GF-D8 (cell line): ENCODE results near the gene GP1BB.
"Not testable (repeated sequence)": the region's sequence is repeated elsewhere in the genome, so short reads cannot be mapped to it uniquely, and the experiment has no call there.

ENCODE experiments used
- DNase-seq: peaks from one replicate; lab custom pipeline; 2025; lab: John Stamatoyannopoulos, UW

Gene GP1BB

DNA sequence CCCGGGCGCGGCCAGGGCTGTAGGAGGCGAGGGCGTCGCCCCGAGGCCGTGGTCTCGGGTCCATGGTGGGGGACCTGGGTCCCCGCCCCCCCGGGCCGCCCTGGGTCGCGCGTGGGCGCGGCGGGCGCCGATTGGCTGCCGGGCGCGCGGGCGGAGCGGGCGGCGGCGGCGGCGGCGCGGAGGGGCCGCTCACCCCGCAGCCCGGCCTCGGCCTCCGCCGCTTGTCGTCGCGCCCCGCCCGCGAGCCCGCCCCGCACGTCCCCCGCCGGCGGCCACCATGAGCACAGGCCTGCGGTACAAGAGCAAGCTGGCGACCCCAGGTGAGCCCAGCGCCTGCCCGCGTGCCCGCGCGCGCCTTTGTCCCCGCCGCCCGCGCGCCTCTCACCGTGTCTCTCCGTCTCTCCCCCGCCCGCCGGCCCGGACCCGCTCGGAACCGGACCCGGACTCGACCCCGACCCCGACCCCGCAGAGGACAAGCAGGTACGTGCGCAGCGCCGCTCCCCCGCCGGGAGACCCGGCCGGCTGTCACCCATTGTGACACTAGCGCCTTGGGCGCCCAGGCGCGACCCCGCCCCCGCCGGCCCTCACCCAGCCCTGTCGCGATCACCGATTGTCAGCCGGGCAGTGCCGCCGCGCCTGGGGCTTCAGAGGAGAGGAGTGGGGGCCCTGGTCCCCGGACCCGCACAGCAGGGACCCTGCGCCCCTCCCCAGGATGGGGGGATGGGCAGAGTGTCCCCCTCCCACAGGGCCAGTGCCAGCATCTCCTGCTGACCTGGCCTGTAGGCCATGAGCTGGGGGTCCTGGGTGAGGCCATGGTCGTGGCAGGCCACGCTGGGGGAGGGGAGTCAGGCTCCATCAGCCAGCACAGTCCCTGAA is 8.8 kb upstream of the GP1BB start, which contains the start of gene SEPTIN5:
SEPTIN5 (plus strand) TSS at position 192 of the 876 bp plus-strand sequence; CDS start at position 278, 86 bp downstream.
- DNase-seq, result no peak

DNA sequence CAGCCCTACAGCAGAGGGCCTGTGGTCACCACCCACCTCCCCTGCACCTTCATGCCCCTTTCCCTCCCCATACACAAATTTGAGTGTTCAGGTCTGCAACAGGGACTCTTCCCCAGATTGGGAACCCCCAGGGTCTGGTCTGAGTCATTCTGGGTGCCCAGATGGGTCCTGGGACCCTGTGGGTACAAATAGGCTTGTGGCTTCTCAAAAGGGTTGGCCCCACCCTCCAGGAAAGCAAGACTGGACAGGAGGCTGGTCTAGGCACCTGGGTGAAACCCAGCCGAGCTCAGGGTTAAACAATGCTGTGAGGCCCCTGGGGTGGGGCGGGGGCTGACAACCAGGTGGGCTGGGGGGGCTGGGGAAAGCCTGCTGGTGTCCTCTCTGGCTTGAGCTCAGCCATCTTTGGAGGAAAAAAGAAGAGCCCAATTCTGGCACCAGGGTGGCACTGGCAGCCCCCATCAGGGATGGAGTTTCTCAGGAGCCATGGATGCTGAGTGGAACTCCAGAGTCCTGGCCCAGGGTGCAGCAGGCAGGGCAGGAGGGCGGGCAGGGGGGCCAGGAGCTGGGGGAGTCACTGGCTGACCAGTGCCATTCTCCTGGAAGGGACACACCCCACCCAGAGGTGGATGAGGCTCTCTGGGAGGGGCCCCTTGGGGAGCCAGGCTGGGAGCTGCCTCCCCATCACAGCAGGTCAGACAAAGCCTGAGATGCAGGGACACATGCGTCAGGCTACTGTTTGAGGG is 8.0 kb upstream of the GP1BB start:
- DNase-seq, result no peak

DNA sequence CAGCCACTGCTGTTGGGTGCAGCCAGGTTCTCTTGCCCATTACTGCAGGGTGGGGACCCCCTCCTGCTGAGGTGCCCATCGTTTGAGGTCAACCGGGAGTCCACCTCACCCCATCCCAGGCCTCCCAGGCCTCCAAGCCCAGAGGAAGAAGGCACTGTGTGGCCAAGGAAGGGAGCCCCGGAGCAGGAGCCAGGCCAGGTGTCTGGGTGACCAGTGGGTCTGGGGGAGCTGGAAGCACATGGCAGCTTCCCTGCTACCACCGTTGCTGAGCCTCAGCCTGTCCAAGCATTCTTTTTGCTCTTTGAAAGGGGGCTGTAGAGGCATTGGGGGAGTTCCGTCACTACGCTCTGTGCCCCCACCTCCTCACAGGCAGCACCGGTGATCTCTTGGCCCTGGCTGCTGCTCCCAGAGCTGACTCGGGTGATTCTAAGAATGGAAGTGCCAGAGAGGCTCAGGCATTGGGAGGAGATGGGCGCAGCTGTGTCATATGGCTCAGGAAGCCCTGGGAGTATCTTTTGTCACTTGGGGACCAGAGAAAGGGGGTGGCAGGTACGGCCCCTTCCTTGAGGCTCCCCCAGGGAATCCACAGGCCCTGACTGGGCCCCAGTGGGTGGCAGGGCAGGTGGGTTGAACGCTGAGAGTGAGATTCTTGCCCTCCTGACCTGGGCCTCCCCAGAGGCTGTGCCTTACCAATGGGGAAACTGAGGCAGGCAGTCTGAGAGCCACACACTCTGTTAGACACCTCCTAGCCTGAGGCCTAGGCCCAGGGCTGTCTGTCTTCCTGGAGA is 7.1 kb upstream of the GP1BB start:
- no peak for DNase-seq

DNA sequence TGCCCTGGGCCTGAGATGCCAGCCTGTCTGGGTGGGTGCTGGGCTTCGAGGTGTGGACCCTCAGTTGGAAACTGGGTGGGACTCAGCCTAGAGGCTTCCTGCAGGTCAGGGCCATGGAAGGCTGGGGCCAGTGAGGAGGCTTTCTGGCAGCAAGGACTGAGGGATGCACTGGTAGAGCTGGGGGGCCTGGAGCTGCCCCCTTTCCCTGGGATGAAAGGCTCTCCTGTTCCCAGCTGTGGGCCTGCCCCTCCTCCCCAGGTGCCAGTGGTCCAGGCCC is 6.6 kb upstream of the GP1BB start:
- no peak for DNase-seq

DNA sequence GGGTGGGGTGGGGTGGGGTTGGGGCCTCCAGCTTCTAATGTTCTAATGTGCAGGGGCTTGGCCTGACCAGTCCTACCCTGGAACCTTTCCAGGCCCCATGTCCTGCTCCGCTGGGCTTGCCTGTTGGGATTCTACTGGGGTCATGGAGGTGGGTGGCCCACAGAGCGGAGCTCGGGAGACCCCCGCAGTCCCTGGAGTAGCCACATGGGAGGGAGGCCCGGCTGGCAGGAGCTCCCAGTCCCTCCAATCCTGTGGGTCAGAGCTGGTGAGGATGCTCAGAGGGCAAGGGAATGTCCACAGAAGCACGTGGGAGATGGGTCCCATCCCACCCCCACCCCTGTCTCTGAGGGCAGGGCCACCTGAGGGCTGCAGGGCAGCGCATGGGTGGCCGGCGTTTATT is 6.2 kb upstream of the GP1BB start:
- no peak for DNase-seq

DNA sequence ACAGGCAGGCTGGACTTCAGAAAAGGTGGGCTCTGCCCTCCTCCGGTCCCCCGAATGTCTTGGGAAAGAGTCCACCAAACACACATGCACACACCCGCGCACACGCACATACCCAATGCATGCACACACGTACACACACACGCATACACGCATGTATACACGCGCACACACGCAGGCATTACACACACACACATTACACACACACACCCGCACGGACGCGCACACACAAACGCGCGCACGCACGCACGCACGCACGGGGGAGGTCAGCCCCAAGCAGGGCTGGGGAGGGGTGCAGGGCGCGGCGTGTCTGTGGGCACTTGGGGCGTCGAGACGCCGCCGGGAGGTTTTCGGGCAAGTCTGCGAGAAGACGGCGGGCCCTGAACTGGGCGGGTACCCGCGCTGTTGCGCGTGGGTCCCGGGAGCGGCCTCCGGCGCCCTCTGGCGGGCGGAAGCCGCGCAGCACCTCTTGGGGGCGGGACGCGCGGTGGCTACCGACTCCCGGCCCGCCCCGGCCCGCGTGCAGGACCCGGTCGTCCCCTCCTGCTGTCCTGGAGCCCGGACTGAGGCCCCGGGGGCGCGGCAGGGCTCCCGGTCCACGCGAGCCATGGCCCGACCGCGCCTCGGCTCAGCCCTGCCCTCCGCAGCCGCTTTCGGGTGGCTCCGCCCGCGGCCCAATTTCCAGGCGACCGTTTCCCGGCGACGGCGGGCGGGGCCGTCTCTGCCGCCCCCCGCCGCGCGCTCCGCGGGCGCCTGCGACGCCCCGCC is 5.5 kb upstream of the GP1BB start:
- peak; percentile 24 for DNase-seq

DNA sequence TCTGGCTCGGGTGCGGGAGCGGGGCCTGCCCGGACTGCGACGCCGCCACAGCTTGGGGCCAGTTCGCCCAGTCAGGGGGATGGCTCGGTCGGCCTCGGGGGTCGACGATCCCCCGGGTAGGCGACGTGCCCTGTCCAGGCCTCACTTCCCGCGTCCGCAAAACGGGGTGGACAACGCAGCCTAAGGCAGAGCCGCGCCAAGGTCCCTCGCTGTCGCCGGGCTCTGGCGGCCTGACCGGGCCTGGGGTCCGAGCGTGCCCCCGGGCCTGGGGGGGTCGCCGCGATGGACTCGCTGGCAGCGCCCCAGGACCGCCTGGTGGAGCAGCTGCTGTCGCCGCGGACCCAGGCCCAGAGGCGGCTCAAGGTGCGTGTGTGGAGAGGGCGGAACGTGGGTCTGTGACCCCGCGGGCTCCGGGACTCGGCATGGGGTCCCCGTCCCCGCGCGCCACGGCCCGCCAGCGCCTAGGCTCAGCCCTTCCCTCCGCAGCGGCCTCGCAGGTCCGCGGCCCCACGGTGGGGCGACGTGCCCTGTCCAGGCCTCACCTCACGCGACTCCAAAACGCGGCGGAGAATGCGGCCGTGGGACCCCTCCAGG is 4.8 kb upstream of the GP1BB start:
- DNase-seq, result no peak

DNA sequence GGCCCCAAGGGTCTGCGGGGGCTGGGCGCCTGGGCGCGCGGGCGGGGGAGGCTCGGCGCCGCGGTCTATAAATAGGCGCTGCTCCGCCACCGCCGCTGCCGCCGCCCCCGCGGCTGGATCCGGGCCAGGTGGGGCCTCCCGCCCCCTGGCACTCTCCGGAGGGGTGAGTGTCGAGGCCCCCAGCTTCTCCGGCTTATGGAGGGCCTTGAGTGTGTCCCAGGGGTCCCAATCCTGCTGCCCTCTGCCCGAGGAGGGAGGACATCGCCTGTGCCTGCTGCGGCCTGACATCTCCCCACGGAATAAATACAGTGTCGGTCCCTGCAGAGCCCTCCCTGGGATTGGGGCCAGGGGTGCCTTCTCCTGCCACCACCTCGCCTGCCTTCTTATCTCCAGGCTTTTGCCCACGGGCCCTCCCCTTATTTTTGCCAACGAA is 4.3 kb upstream of the GP1BB start:
- DNase-seq, result no peak

DNA sequence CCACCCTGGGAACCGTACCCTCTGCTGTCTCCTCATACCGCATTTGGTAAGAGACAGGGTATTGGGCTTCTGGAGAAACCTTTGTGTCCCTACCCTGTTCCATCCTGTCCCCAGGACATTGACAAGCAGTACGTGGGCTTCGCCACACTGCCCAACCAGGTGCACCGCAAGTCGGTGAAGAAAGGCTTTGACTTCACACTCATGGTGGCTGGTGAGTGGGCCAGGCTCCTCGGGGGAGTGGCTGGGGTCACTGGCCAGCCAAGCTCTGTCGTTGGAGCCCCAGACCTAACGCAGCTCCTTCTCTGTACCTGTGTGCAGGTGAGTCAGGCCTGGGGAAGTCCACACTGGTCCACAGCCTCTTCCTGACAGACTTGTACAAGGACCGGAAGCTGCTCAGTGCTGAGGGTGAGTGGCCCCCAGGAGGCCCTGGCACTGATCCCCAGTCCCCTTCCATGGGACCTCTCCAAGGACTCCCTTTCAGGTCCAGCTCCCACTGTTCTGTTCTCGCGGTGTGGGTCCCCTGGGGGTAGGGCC is 3.8 kb upstream of the GP1BB start:
- DNase-seq, result no peak

DNA sequence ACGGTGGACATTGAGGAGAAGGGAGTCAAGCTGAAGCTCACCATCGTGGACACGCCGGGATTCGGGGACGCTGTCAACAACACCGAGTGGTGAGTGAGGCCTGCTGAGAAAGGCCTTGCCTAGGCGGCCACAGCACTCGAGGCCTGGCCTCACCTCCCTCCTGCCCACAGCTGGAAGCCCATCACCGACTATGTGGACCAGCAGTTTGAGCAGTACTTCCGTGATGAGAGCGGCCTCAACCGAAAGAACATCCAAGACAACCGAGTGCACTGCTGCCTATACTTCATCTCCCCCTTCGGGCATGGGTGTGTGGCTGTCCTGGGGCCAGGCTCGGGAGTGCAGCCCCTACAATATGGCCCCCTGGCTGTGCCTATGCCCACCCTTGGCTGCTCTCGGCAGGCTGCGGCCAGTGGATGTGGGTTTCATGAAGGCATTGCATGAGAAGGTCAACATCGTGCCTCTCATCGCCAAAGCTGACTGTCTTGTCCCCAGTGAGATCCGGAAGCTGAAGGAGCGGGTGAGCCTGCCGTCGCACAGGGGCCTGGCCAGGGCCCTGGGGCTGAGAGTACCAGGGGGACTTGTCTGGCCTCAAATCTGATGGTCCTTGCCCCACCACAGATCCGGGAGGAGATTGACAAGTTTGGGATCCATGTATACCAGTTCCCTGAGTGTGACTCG is 3.0 kb upstream of the GP1BB start:
- no peak for DNase-seq

DNA sequence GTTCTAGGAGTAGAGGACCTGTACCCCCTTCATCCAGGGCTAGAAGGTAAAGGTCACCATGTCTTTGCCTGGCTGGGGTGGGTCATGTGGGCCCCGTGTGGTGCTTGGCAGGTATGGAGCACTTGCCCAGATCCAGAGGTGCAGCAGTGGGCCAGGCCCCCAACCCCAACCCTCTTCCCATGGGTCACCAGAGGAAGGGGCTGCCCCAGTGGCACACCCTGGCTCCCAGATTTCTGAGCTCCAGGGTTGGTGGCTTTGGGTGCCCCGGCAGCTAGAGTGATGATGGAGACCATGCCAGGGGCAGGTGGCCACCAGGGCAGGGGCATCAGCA is 2.4 kb upstream of the GP1BB start:
- no peak for DNase-seq

DNA sequence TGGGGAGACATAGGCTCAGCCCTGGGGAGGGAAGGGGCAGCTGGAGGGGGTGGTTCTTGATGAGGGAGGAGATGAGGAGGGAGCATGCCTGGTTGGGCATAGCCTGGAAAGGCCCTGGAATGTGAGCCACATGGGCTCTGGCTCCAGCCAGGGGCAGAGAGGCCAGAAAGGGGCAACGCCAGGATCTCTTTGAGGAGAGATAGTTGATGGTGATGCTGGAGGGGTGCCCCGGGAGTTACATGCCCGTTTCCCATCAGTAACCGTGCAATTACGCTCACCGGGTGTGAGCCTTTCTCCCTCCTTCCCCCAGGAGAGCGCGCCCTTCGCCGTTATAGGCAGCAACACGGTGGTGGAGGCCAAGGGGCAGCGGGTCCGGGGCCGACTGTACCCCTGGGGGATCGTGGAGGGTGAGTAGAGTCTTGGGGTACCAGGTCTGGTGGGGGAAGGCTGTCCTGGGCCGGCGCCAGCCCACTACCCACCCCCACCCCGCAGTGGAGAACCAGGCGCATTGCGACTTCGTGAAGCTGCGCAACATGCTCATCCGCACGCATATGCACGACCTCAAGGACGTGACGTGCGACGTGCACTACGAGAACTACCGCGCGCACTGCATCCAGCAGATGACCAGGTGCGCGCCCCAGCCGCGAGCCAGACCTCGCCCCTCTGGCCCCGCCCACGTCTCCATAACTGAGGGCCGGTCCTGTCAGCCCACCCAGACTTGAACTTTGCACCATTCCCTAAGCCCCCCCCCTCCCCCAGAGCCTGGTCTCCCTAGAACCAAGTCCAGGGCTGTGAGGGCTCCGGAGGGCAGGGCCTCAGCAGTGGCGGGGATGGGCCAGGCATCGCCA is 1.8 kb upstream of the GP1BB start:
- no peak for DNase-seq

DNA sequence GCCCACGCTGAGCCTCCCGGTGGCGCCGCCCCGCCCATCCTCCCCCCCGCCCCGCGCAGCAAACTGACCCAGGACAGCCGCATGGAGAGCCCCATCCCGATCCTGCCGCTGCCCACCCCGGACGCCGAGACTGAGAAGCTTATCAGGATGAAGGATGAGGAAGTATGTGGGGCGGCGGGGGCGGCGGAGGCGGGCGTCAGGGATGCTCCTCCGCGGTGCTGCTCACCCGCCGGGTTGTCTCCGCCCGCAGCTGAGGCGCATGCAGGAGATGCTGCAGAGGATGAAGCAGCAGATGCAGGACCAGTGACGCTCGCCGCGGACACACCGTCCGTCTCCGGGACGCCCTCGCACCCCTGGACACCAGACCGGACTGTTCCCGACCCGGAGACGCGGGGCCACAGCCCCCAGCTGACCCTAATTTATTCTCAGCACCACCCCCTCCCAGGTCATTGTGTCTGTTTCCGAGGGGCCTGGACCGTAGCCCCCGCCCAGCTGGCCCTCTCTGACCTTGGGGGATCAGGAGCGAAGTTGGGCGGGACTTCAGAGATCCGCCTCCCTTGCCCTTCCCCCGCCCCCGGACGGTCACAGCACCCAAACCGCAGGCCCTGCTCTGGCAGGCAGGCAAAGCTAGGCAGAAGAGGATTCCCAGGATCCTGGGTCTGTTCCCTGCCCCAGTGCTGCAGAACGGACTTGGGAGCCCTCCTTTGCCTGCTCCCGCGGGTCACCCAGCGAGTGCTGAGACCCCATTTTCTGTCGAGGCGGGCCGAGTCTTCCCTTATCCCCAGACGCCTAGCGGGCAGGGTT is 959 bp upstream of the GP1BB start:
- DNase-seq, result no peak

DNA sequence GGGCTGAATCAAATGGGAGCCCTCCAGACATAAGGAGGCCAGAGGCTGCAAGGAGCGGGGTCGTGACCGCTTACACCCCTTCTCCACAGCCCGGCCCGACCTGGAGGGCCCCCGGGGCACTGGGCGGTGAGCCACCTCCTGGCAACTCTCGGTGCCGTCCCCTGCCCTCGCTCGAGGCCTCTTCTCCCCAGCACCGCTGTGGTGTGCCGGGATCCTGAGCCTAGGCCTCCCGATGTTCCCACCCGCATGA is 432 bp upstream of the GP1BB start:
- no peak for DNase-seq

DNA sequence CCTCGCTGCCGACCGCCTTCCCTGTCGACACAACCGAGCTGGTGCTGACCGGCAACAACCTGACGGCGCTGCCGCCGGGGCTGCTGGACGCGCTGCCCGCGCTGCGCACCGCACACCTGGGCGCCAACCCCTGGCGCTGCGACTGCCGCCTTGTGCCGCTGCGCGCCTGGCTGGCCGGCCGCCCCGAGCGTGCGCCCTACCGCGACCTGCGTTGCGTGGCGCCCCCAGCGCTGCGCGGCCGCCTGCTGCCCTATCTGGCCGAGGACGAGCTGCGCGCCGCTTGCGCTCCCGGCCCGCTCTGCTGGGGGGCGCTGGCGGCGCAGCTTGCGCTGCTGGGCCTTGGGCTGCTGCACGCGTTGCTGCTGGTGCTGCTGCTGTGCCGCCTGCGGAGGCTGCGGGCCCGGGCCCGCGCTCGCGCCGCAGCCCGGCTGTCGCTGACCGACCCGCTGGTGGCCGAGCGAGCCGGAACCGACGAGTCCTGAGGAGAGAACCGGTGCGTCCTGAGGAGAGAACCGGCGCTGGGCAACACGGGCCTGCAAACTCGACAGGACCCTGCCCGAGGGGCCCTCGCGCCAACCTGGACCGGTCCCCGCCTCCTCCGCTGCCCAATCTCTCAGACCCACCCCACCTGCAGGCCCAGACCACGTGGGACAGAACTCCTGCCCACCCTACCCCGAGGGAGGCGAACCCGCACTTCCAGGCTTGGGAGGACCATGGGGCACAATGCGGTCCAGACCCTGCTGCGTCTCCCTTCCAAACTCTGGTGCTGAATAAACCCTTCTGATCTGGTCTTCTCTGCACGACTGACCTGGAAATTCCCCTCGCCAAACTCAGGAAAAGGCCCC is 866 bp downstream of the GP1BB start:
- no peak for DNase-seq

DNA sequence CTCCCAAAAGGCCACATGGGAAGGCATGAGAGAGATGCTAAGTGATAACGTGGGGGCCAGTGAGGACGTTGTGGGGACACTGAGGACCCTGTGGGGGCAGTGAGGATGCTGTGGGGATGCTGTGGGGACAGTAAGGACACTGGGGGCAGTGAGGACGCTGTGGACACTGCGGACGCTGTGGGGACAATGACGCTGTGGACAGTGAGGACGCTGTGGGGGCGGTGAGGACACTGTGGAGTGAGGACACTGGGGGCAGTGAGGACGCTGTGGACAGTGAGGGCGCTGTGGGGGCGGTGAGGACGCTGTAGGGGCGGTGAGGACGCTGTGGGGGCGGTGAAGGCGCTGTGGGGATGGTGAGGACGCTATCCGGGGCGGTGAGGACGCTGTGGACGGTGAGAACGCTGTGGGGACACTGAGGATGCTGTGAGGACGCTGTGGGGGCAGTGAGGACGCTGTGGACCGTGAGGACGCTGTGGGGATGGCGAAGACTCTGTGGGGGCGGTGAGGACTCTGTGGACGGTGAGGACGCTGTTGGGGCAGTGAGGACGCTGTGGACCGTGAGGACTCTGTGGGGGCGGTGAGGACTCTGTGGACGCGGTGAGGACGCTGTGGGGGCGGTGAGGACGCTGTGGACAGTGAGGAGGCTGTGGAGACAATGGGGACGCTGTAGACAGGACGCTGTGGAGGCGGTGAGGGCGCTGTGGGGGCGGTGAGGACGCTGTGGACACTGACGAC is 1.8 kb downstream of the GP1BB start:
- no peak for DNase-seq

DNA sequence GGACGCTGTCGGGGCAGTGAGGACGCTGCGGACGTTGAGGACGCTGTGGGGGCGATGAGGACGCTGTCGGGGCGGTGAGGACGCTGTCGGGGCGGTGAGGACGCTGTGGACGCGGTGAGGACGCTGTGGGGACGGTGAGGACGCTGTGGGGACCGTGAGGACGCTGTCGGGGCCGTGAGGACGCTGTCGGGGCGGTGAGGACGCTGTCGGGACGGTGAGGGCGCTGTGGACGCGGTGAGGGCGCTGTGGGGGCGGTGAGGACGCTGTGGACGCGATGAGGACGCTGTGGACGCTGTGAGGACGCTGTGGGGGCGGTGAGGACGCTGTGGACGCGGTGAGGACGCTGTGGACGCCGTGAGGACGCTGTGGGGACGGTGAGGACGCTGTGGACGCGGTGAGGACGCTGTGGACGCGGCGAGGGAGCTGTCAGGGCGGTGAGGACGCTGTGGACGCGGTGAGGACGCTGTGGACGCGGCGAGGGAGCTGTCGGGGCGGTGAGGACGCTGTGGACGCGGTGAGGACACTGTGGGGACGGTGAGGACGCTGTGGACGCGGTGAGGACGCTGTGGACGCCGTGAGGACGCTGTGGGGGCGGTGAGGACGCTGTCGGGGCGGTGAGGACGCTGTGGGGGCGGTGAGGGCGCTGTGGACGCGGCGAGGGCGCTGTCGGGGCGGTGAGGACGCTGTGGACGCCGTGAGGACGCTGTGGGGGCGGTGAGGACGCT is 2.9 kb downstream of the GP1BB start:
- not testable (repeated sequence) for DNase-seq
